ENCODE results near the gene RNFT2.

DNA sequence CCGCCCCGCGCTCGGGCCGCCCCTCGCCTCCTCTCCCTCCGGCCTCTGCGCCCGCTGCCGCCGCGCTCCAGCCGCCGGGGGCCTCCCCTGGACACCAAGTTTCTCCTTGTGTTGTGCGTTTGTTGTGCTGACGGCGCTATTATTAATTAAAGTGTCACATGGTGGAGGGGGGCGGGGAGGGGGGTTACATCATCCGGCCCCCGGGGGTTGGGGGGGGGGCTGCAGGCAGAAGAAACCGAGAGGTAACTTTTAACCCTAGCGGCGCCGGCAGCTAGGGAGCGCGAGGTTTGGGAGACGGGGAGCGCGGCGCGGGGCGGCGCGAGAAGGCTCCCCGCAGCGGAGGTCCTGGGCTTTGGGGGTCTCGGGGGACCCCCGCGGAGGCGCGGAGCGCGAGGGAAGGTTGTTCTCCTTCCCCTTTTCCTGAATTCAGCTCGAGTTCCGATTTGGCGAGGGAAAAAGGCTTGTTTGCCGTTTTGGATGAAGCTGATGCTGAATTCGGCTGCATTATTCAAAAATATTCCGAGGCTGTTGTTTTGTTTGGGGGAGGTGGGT lies 143.3 kb downstream of the RNFT2 start, which contains the start of gene HRK:
- TF ChIP-seq, protein P1, sequence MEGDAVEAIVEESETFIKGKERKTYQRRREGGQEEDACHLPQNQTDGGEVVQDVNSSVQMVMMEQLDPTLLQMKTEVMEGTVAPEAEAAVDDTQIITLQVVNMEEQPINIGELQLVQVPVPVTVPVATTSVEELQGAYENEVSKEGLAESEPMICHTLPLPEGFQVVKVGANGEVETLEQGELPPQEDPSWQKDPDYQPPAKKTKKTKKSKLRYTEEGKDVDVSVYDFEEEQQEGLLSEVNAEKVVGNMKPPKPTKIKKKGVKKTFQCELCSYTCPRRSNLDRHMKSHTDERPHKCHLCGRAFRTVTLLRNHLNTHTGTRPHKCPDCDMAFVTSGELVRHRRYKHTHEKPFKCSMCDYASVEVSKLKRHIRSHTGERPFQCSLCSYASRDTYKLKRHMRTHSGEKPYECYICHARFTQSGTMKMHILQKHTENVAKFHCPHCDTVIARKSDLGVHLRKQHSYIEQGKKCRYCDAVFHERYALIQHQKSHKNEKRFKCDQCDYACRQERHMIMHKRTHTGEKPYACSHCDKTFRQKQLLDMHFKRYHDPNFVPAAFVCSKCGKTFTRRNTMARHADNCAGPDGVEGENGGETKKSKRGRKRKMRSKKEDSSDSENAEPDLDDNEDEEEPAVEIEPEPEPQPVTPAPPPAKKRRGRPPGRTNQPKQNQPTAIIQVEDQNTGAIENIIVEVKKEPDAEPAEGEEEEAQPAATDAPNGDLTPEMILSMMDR (IDR thresholded peaks at IDR 0.05), result no peak
- TF ChIP-seq POLR2A (IDR thresholded peaks at IDR 0.05), result no peak
